ENCODE measurements around the gene DNAJC3.

Gene DNAJC3

DNA sequence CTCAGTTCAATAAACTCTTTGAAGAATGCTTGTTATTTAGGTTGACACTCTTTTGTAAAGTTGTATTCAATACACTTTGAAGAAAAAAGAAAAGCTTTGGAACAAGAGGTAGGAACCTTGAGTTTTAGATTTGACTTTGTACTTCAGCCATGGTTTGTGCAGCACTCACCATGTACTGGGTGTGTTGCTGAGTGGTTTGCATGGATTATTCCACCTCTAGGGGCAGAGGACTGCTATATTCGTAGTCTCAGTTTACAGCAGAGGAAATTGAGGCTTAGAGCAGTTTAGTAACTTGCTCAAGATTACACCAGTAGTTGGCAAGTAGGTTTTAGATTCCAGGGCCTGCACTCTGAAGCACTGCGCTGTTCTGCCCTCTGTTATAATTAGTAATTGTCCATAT lies 68.8 kb downstream of the DNAJC3 start:
- Histone ChIP-seq H3K27me3 (ENCODE audit: insufficient read depth, poor library complexity, severe bottlenecking) (no peaks in the 10 kb centered on the region), H3K27ac (replicated peaks) (no peak overlapping the region), H3K4me3 (replicated peaks; ENCODE audit: insufficient read depth, low read length) (no peak overlapping the region)
- DNase-seq (ENCODE audit: low read depth in 1 of 2, low spot score in 1 of 2): no peak
- TF ChIP-seq POLR2AphosphoS5 (IDR thresholded peaks at IDR 0.05; ENCODE audit: low read depth): no peak
- no peak for TF ChIP-seq GABPA (IDR thresholded peaks at IDR 0.05; ENCODE audit: low read depth)
- TF ChIP-seq REST (IDR thresholded peaks at IDR 0.05; ENCODE audit: insufficient replicate concordance, low read depth): no peak
- TF ChIP-seq, protein P1, sequence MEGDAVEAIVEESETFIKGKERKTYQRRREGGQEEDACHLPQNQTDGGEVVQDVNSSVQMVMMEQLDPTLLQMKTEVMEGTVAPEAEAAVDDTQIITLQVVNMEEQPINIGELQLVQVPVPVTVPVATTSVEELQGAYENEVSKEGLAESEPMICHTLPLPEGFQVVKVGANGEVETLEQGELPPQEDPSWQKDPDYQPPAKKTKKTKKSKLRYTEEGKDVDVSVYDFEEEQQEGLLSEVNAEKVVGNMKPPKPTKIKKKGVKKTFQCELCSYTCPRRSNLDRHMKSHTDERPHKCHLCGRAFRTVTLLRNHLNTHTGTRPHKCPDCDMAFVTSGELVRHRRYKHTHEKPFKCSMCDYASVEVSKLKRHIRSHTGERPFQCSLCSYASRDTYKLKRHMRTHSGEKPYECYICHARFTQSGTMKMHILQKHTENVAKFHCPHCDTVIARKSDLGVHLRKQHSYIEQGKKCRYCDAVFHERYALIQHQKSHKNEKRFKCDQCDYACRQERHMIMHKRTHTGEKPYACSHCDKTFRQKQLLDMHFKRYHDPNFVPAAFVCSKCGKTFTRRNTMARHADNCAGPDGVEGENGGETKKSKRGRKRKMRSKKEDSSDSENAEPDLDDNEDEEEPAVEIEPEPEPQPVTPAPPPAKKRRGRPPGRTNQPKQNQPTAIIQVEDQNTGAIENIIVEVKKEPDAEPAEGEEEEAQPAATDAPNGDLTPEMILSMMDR (IDR thresholded peaks at IDR 0.05; ENCODE audit: insufficient read depth, low read length): no peak
- no peak for TF ChIP-seq SPI1 (IDR thresholded peaks at IDR 0.05; ENCODE audit: borderline replicate concordance, low read depth)

DNA sequence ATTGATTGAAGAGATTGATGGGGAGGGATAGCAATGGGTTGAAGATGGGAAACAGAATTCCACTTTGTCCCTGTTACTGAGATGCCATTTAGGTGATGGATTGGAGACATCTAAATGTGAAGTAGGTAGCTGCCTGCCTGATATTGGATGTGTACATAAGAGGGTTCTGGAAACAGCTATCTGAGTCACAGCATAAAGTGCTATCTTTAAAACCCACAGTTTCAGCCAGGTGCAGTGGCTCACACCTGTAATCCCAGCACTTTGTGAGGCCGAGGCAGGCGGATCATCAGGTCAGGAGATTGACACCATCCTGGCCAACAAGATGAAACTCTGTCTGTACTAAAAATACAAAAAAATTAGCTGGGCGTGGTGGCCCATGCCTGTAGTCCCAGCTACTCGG lies 72.6 kb downstream of the DNAJC3 start:
- no peak for DNase-seq (ENCODE audit: low read depth in 1 of 2, low spot score in 1 of 2)

DNA sequence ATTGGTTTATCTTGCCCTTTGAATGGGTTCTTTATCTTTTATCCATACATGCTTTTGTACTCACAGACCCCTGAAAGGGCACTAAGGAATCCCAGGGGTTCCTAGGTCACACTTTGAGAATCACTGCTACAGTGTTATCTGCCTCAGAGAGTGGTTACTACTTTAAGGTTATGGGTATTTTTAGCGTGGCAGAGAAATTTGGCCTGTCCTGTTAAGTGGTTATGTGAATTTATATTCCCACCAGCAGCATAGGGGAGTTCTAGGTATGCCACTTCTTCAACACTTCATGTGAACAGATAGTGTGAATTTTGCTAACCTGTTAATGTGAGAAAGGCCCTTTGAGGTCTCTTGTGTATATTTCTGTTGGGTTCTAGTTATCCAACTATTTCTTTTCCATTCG lies 75.7 kb downstream of the DNAJC3 start:
- Histone ChIP-seq H3K4me3 (replicated peaks; ENCODE audit: insufficient read depth, low read length) (no peak overlapping the region), H3K27me3 (ENCODE audit: insufficient read depth, poor library complexity, severe bottlenecking) (no peaks in the 10 kb centered on the region), H3K27ac (replicated peaks) (no peak overlapping the region)
- DNase-seq (ENCODE audit: low read depth in 1 of 2, low spot score in 1 of 2): no peak
- TF ChIP-seq POLR2AphosphoS5 (IDR thresholded peaks at IDR 0.05; ENCODE audit: low read depth) (no peak), GABPA (IDR thresholded peaks at IDR 0.05; ENCODE audit: low read depth) (no peak), REST (IDR thresholded peaks at IDR 0.05; ENCODE audit: insufficient replicate concordance, low read depth) (no peak), SPI1 (IDR thresholded peaks at IDR 0.05; ENCODE audit: borderline replicate concordance, low read depth) (no peak)
- TF ChIP-seq, protein P1 (IDR thresholded peaks at IDR 0.05; ENCODE audit: insufficient read depth, low read length): no peak

More for the DNA sequence above, 72.6 kb downstream of the DNAJC3 start:
- no peaks in the 10 kb centered on the region for H3K27me3 ChIP-seq (ENCODE audit: insufficient read depth, poor library complexity, severe bottlenecking)
- no peak overlapping the region for H3K4me3 ChIP-seq (replicated peaks; ENCODE audit: insufficient read depth, low read length)
- H3K27ac ChIP-seq (replicated peaks): no peak overlapping the region
- TF ChIP-seq REST (IDR thresholded peaks at IDR 0.05; ENCODE audit: insufficient replicate concordance, low read depth) (no peak), GABPA (IDR thresholded peaks at IDR 0.05; ENCODE audit: low read depth) (no peak), SPI1 (IDR thresholded peaks at IDR 0.05; ENCODE audit: borderline replicate concordance, low read depth) (no peak), POLR2AphosphoS5 (IDR thresholded peaks at IDR 0.05; ENCODE audit: low read depth) (no peak)
- TF ChIP-seq, protein P1 (IDR thresholded peaks at IDR 0.05; ENCODE audit: insufficient read depth, low read length): no peak
